GM21381 (cell line): Measurements from ENCODE around the gene ZNF74.
"Not testable (repeated sequence)": the region's sequence is repeated elsewhere in the genome, so short reads cannot be mapped to it uniquely, and the experiment has no call there.

ENCODE experiments used
- ATAC-seq: cut with Tn5 transposase; IDR thresholded peaks from one replicate; pipeline ENCODE4 v1.9.1; 2021; ENCODE audit warnings: mild to moderate bottlenecking, moderate library complexity; ENCODE audit not compliant: unreplicated experiment

Gene ZNF74

DNA sequence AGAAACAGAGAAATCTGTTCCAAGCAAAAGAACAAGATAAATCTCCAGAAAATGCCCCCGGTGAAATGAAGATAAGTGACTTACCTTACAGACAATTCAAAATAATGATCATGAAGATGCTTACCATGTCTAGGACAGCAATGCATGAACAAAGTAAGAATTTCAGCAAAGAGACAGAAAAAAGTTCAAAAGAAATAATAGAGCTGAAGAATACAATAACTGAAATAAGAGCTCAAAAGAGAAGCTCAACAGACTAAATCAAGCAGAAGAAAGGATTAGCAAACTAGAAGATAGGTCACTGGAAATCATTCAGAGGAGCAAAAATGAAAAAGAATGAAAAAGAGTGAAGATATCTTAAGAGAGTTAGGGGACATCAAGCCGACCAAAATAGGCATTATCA, 19.8 kb upstream of the ZNF74 start:
- ATAC-seq, result not testable (repeated sequence)

DNA sequence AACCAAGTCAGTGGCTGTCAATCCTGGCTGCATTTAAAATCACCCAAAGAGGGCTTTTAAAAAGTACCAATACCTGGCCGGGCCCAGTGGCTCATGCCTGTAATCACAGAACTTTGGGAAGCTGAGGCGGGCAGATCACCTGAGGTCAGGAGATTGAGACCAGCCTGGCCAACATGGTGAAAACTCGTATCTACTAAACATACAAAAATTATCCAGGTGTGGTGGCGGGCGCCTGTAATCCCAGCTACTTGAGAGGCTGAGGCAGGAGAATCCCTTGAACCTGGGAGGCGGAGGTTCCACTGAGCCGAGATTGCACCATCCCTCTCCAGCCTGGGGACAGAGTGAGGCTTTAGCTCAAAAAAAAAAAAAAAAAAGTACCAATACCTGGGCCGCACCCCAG, 17.7 kb upstream of the ZNF74 start:
- not testable (repeated sequence) for ATAC-seq

DNA sequence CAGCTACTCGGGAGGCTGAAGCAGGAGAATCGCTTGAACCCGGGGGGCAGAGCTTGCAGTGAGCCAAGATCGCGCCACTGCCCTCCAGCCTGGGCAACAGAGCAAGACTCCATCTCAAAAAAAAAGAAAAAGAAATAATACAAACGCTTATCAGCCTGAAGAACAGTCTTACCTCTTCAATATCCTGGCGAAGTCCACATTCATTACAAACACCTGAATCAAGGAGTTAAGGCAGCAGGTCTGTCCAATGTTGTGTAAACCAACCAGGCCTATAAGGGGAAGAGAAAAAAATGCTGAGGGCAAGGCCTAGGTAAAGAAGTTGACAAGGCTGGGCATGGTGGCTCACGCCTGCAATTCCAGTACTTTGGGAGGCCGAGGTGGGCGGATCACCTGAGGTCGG, 17.0 kb upstream of the ZNF74 start:
- not testable (repeated sequence) for ATAC-seq

DNA sequence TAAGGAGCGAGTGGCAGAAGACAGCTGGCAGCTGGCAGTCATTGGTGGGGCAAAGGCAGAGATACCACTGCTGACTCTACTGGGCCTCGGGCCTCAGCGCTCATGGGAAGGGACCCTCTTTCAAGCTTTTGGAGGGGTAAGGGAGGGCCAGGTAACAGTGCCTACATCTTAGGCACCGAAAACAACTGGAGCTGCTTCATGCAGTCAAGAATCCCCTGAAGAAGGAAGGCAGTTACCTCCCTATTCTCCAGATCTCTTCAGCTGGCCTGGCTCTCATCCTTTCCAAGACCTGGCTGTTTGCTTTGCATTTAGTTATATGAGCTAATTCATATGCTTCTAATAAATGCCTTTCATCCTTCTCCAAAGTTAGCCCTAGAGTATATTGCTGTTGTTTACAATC, 15.8 kb upstream of the ZNF74 start:
- no peak for ATAC-seq

DNA sequence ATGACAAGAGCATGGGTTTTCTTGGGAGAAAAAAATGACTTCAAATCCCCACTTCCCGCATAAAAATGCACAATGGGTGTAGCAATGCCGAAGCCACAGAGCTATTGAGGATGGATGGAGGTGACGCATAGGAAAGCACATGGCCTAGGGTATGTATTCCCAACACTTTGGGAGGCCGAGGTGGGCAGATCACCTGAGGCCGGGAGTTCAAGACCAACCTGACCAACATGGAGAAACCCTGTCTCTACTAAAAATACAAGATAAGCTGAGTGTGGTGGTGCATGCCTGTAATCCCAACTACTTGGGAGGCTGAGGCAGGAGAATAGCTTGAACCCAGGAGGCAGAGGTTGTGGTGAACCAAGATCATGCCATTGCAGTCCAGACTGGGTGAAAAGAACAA, 15.3 kb upstream of the ZNF74 start:
- not testable (repeated sequence) for ATAC-seq

DNA sequence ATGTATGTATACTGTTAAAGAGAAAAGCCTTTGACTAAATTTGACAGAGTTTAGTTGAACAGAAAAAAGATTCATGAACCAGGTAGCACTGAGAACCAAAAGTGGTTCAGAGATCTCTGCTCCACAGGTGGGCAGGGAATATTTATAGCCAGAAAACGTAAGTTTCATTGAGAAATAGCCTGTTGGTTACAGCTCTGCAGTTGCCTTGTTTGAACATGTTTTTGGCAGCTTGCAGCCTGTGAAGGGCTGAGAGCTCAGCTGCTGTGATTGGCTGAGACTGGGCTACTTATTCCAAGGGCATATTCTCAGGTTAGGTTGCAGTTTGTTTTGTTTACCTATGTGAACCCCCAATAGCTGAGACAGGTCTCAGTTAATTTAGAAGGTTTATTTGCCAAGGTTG, 13.5 kb upstream of the ZNF74 start:
- ATAC-seq, result no peak

DNA sequence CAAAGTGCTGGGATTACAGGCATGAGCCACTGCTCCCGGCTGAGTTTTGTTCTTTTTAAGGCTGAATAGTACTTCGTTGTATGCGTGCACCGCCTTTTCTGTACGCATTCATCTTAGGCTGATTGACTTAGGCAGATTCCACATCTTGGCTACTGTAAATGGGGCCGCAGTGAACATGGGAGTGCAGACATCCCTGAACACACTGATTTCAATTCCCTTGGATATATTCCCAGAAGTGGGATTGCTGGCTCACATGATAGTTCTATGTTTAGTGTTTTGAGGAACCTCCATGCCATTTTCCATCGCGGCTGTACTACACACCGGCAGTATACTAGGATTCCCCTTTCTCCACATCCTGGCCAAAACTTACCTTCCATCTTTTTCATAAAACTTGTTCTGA, 10.4 kb upstream of the ZNF74 start:
- no peak for ATAC-seq

DNA sequence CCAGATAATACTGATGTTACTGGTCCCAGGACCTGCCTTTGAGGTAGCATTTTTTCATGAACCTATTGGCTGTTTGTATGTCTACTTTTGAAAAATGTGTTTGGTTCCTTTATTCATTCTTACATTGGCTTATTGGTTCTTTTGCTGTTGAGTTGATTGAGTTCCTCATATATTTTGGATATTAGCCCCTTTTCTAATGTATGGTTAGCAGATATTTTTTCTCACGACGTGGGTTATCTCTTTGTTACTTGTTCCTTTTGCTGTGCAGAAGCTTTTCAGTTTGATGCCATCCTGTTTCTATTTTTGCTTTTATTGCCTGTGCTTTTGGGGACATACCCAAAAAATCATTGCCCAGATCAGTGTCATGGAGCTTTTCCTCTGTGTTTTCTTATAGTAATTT, 9.8 kb upstream of the ZNF74 start:
- no peak for ATAC-seq

DNA sequence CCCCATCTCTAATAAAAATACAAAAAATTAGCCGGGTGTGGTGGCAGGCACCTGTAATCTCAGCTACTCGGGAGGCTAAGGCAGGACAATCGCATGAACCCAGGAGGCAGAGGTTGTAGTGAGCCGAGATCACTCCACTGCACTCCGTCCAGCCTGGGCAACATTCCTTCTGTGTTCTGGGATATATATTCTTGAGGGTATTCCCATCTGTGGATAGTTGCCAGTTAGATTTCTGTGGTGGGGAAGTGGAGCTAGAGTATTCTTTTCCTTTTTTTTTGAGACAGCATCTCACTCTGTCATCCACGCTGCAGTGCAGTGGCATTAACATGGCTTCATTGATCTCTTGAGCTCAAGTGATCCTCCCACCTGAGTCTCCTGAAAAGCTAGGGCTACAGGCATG, 9.1 kb upstream of the ZNF74 start:
- no peak for ATAC-seq

DNA sequence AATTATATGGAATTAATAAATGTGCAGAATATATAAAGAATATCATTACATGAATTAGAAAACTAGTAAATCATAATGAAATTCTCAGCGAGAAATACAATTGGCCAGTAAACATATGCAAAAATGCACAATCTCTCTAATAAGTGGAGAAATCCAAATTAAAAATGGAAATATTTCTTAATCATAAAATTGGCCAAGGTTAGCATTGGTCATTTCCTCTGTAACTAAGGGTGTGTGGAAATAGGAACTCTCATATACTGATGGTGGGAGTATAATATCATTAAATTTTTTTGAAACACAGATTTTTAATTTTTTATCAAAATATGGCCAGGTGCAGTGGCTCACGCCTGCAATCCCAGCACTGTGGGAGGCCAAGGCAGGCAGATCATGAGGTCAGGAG, 7.6 kb upstream of the ZNF74 start:
- ATAC-seq, result no peak

DNA sequence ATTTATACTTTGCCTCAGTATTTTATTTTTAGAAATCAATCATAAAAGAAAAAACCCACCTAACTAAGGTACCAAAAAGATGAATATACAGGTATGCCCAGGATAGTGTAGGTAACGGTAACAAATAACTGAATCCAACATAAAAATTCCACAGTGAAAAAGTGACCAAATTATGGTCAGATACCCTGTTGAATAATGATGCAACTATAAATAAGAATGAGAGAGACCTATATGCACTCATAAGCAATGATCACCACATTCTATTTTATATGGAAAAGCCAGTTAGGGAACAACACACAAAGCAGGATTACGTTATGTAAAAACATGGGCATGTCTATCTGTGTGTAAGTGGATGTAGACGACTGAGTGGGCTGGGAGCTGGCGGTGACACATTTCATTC, 7.0 kb upstream of the ZNF74 start:
- no peak for ATAC-seq

DNA sequence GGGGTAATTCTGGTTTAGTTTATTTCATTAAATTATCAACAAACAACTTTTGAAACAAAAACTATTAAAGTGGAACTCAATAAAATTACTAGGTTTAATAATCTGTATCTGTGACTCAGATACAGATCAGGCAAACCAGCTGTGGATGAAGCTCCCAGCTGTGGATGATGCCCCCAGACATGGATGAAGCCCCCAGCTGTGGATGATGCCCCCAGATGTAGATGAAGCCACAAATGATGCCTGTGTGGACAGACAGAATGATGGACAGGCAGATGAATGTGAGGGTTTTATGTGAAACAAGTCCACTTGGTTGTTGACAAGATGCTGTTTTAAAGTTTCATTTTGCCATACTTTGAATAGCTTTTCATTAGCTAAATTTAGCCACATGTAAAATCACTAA, 5.8 kb upstream of the ZNF74 start:
- no peak for ATAC-seq

DNA sequence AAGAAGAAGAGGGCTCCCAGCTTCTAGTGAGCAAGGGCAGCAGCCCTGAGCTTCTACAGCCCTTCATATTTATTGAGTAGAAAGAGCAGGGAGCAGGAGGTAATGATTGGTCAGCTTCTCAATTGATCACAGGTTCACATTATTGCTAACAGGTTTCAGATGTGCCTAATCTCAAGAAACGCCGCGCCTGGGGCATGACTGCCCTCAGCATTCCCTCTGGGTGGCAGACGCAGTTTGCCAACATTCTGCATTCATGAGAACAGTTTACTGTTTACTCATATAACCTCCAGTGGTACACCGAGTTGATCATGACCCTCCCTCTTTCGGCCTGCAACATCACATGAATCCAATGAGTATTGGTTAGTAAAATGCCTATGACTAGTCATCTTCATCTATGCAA, 4.7 kb upstream of the ZNF74 start:
- no peak for ATAC-seq

DNA sequence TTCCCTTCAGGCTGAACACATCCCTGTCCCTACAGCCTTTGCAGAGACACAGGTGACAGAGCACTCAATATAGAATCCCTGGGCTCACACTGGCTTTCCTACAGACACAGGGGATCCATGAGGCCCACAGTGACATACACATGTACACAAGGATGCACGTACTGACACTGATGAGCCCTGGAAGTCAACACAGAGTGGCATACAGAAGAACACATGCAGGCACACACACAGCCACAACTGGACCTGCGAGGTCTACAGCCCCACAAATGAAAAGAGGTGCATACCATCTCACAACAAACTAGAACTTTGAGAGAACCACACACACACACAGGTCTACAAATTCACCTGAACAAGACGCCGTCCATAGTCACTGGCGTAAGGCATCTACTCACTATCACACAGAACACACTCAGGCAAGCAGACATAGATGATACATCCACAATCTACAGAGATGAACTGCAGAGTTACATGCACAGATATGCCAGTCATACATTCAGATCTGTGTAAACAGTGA, 3.5 kb upstream of the ZNF74 start:
- no peak for ATAC-seq

DNA sequence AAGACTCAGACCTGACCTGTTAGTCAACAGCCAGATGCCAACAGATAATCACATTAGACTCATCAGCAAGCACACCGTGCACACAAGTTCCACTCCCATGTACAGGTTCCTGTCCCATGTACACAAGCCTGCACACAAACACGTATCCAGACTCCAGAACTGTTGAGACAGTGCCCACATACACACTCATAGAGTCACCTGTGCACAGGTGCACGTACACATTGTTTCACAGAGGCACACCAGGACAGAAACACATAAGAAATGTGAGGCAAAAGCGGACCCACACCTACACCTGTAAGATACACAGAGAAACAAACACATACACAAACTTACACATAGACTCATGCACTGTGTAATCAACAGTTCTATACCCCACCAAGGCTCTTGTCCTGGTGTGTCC, 2.7 kb upstream of the ZNF74 start:
- no peak for ATAC-seq

DNA sequence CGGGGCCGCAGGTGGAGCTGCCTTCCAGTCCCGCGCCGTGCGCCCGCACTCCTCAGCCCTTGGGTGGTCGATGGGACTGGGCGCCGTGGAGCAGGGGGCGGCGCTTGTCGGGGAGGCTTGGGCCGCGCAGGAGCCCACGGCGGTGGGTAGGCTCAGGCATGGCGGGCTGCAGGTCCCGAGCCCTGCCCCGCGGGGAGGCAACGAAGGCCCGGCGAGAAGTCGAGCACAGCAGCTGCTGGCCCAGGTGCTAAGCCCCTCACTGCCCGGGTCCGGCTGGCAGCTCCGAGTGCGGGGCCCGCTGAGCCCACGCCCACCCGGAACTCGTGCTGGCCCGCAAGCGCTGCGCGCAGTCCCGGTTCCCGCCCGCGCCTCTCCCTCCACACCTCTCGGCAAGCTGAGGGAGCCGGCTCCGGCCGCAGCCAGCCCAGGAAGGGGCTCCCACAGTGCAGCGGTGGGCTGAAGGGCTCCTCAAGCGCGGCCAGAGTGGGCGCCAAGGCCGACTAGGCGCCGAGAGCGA, 1.5 kb upstream of the ZNF74 start:
- not testable (repeated sequence) for ATAC-seq

DNA sequence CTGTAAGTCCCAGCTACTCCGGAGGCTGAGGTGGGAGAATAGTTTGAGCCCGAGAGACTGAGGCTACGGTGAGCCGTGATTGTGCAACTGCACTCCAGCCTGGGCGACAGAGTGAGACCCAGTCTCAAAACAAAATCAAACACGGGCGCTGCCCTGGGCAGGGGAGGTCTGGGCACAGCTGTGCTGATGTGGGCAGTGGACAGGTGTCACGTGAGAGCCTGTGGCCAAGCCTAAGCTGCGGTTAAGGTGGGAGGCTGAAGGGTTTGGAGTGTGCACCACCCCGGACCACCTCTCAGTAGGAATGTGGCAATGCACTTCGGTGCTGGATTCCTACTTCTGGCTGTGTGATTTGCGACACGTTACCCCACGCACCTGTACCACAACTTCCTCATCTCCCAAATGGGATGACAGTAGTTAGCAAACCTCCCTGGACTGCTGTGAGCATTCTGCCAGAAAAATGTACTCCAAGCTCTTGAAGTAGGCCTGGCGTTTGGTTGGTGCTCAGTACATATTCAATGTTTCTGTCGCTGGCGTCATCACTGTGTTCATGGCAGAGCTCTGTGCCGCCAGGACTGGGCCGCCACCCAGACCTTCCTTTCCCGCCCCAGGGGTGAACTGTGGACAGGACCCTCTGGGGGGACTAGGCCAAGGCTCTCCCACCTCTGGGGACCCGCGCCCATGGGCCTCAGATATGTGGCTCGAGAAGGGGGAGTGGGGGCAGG, 807 bp upstream of the ZNF74 start:
- peak; percentile 16 for ATAC-seq

DNA sequence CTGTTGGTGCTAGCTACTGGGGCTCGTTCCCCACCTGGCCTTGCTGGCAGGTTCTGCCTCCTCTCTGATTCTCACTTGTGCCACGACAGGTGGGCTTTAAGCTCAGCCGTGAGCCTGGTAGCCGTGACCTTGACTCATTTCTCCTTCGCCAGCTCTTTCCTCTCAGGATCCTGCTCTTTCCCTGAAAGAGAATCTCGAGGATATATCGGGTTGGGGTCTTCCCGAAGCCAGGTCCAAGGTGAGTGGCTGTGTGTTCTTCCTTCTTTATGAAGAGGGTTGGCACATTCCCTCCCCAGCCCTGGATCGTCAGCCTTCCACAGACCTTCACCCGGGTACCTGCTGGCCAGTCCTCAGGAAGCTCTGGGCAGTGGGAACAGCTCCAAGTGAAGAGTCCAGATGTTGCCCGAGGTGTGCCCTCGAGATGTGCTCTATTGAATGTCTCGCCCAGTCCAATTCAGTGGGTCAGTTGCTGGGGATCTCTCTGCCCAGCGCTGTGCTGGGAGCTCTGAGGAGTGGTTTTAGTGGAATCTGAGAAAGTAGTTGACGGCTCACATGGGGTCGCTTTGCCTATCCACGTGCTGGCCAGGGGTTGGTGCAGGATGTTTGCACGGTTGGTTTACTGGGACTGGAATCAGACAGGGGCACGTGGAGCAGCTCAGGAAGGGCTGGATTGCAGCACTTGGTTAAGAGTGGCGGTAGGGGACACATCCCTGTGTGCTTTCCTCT, 1.4 kb downstream of the ZNF74 start:
- ATAC-seq, result no peak

DNA sequence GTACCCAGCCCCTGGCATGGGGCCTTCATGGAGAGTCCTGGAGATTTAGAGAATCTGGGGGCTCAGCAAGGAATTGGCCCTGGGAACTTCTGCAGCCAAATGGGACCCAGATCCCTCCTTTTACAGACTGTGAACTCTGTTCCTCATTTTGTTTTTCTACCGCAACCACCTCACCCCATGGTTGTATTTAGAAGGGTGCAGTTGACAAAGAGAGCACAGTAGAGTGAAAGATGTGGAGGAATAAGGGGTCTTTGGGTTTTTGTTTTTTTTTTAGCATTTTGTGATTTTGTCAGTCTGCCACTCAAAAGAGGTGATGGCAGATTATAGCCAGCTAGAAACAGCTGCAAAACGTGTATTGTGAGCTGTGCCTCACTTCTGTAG, 1.9 kb downstream of the ZNF74 start:
- no peak for ATAC-seq

DNA sequence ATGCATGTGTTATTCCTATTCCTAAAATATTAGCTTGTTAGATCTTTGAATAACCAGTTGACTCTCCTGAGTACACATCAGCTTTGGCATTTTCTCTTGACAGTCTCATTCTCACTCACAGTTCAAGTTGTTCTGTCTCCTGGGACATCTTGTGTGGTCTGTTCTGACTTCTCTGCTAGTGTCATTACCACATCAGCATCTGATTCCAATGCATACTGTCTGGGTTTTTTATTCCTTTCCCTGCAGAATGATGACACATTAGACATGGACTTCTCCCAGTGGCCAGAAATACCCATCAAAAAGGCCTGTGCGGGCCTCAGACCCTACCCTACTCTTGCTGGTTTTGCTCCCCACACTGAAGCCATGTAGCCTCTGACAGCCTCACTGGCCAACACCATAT, 2.7 kb downstream of the ZNF74 start:
- no peak for ATAC-seq

DNA sequence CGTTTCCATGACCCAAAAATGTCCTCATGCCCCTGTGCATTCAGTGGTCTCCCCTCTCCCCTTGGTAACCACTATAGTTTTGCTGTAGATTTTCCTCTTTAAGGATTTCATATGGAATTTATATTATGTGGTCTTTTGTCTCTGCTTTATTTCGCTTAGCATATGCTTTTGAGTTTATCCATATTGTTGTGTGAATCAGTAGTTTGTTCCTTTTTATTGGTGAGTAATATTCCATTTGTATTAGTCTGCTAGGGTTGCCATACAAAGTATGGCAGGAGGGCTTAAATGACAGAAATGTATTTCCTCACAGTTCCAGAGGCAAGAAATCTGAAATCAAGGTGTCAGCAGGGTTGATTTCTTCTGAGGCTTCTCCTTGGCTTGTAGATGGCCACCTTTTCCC, 3.5 kb downstream of the ZNF74 start:
- no peak for ATAC-seq

DNA sequence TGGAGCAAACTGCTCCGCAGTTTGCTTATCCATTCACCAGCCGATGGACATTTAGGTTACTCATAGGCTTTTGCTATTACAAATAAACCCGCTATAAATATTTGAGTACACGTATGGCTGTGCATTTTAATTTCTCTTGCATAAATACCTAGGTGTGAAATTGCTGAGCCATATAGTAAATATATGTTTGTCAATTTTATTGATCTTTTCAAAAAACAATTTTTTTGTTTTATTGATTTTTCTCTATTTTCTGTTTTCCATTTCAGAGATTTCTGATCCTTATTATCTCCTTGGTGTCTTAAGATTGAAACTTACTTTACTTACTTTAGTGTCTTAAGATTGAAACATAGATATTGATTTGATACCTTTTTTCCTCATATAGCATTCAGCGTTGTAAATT, 4.5 kb downstream of the ZNF74 start:
- no peak for ATAC-seq
